Hepatocyte (in vitro differentiated cells): ENCODE data around the gene TGFB1.

Source experiments
- CTCF ChIP-seq: fragments of 200-600 bp; sonication (generic); IDR thresholded peaks from 2 replicates; pipeline ENCODE4 v1.5.1; 2016; ENCODE audit warnings: antibody characterized with exemption, mild to moderate bottlenecking; ENCODE audit not compliant: poor library complexity
- EZH2phosphoT487 ChIP-seq: fragments of 200-600 bp; sonication (generic); IDR thresholded peaks from one replicate; pipeline ENCODE4 v1.6.1; 2018; ENCODE audit warnings: antibody characterized with exemption, mild to moderate bottlenecking, low read depth, moderate library complexity; ENCODE audit not compliant: unreplicated experiment, severe bottlenecking

GRCh38 chr19:41335467-41335866 lies 18.3 kb downstream of the TGFB1 start:
- TF ChIP-seq CTCF, result no peak
- no peak for TF ChIP-seq EZH2phosphoT487
